Neural crest cell (in vitro differentiated cells): Measurements from ENCODE around the gene PAK1. TPM values are rescaled to one million over a fixed set of nuclear protein-coding genes. Genes with fewer than 3 reads are reported as not detected.

Source experiments
- DNase-seq: peaks from one replicate; pipeline ENCODE4 v3.0.0; 2021; ENCODE audit warnings: low read depth, mixed read lengths, low spot score
- H3K27ac Mint-ChIP-seq: one replicate; pipeline ENCODE4 v1.8.0; 2021; ENCODE audit warnings: mild to moderate bottlenecking, mixed read lengths; ENCODE audit not compliant: unreplicated experiment
- H3K27me3 Mint-ChIP-seq: 2 replicates; pipeline ENCODE4 v1.8.0; 2021; ENCODE audit warnings: low read depth, mild to moderate bottlenecking, mixed read lengths
- H3K36me3 Mint-ChIP-seq: 2 replicates; pipeline ENCODE4 v1.8.0; 2021; ENCODE audit warnings: low read depth, mild to moderate bottlenecking, mixed read lengths
- H3K4me1 Mint-ChIP-seq: 2 replicates; pipeline ENCODE4 v1.8.0; 2021; ENCODE audit warnings: mixed read lengths
- H3K4me3 Mint-ChIP-seq: one replicate; pipeline ENCODE4 v1.8.0; 2021; ENCODE audit warnings: mild to moderate bottlenecking, mixed read lengths
- H3K9me3 Mint-ChIP-seq: 2 replicates; pipeline ENCODE4 v1.8.0; 2021; ENCODE audit warnings: mixed read lengths
- CTCF ChIP-seq: fragments of 200-600 bp; sonication (generic); conservative IDR thresholded peaks from 2 replicates; pipeline ENCODE4 v1.5.0; 2021; ENCODE audit warnings: antibody characterized with exemption, mild to moderate bottlenecking
- total RNA-seq: library from RNA; stranded (reverse); gene quantifications from 2 replicates; pipeline ENCODE4 v1.2.1, GENCODE V29; 2021

PAK1 gene
- total RNA-seq, 1 donor from 2014 or later, result 60.5 TPM

GRCh38 chr11:77446911-77447629 is 26.8 kb downstream of the PAK1 start:
- DNase-seq, result no peak
- Mint-ChIP-seq H3K27me3 (no peaks in the 10 kb centered on the region), H3K9me3 (no peaks in the 10 kb centered on the region), H3K27ac (no peak overlapping the region), H3K4me3 (no peak overlapping the region), H3K4me1 (peaks cover 27% of the 10 kb centered on the region), H3K36me3 (no peaks in the 10 kb centered on the region)
- TF ChIP-seq CTCF, result no peak

- H3K27ac Mint-ChIP-seq, result no peak overlapping the region
- no peaks in the 10 kb centered on the region for H3K9me3 Mint-ChIP-seq
- no peak overlapping the region for H3K4me3 Mint-ChIP-seq
- DNase-seq, result no peak
- H3K36me3 Mint-ChIP-seq, result no peaks in the 10 kb centered on the region
- H3K4me1 Mint-ChIP-seq, result peaks cover 17% of the 10 kb centered on the region
- no peak for TF ChIP-seq CTCF
- no peaks in the 10 kb centered on the region for H3K27me3 Mint-ChIP-seq
Observed at GRCh38 chr11:77444261-77444660, 29.6 kb downstream of the PAK1 start.

- Mint-ChIP-seq H3K27me3 (no peaks in the 10 kb centered on the region), H3K4me3 (no peak overlapping the region), H3K27ac (no peak overlapping the region), H3K9me3 (no peaks in the 10 kb centered on the region), H3K4me1 (peaks cover 8% of the 10 kb centered on the region), H3K36me3 (no peaks in the 10 kb centered on the region)
- TF ChIP-seq CTCF, result no peak
- DNase-seq, result no peak
Observed at GRCh38 chr11:77442394-77443053, 31.4 kb downstream of the PAK1 start.

GRCh38 chr11:77441426-77441825 is 32.5 kb downstream of the PAK1 start:
- TF ChIP-seq CTCF, result no peak
- Mint-ChIP-seq H3K27me3 (no peaks in the 10 kb centered on the region), H3K36me3 (no peaks in the 10 kb centered on the region), H3K27ac (no peak overlapping the region), H3K4me3 (no peak overlapping the region), H3K4me1 (no peaks in the 10 kb centered on the region), H3K9me3 (no peaks in the 10 kb centered on the region)
- no peak for DNase-seq

- DNase-seq, result no peak
- no peak for TF ChIP-seq CTCF
- Mint-ChIP-seq H3K27me3 (no peaks in the 10 kb centered on the region), H3K36me3 (no peaks in the 10 kb centered on the region), H3K4me3 (no peak overlapping the region), H3K27ac (no peak overlapping the region), H3K9me3 (no peaks in the 10 kb centered on the region), H3K4me1 (no peaks in the 10 kb centered on the region)
Observed at GRCh38 chr11:77440678-77441077, 33.2 kb downstream of the PAK1 start.
